HG03039 (cell line): Measurements from ENCODE around the gene NEK8.
"Not testable (repeated sequence)": the region's sequence is repeated elsewhere in the genome, so short reads cannot be mapped to it uniquely, and the experiment has no call there.

Experiments used
- ATAC-seq: cut with Tn5 transposase; IDR thresholded peaks from one replicate; pipeline ENCODE4 v1.9.1; 2021; ENCODE audit warnings: mild to moderate bottlenecking, moderate library complexity; ENCODE audit not compliant: unreplicated experiment

Gene NEK8

GRCh38 chr17:28759256-28759865 is 30.8 kb downstream of the NEK8 start:
- no peak for ATAC-seq

- ATAC-seq, result no peak
These were observed 32.3 kb downstream of the NEK8 start for GRCh38 chr17:28760601-28761562.

GRCh38 chr17:28763137-28763799 is 34.7 kb downstream of the NEK8 start:
- no peak for ATAC-seq

- ATAC-seq, result no peak
These were observed 35.2 kb downstream of the NEK8 start for GRCh38 chr17:28763804-28764266.

- ATAC-seq, result no peak
These were observed 36.5 kb downstream of the NEK8 start for GRCh38 chr17:28765038-28765437.

- no peak for ATAC-seq
These were observed 45.1 kb downstream of the NEK8 start for GRCh38 chr17:28773736-28774135.

- ATAC-seq, result no peak
These were observed 45.6 kb downstream of the NEK8 start for GRCh38 chr17:28774206-28774605.

GRCh38 chr17:28777178-28777577 is 48.6 kb downstream of the NEK8 start:
- ATAC-seq, result no peak

GRCh38 chr17:28779601-28780000 is 51.0 kb downstream of the NEK8 start:
- ATAC-seq, result not testable (repeated sequence)

GRCh38 chr17:28783161-28783560 is 54.6 kb downstream of the NEK8 start:
- no peak for ATAC-seq

GRCh38 chr17:28788100-28788499 is 59.5 kb downstream of the NEK8 start:
- ATAC-seq, result no peak
